SK-N-MC (cell line): Measurements from ENCODE around the gene ROPN1B.

Experiments used
- EZH2 ChIP-seq: fragments of 200-600 bp; sonication (generic); IDR thresholded peaks from one replicate; pipeline ENCODE4 v1.6.1; 2017; ENCODE audit warnings: antibody characterized with exemption
- FOXP2 ChIP-seq: optimal IDR thresholded peaks from 2 replicates; pipeline ENCODE3; 2011; ENCODE audit warnings: mild to moderate bottlenecking, moderate library complexity; ENCODE audit not compliant: insufficient read depth; ENCODE audit errors: extremely low read length, control extremely low read depth
- POLR2AphosphoS5 ChIP-seq: IDR thresholded peaks from 2 replicates; pipeline ENCODE4 v1.6.1; 2012; ENCODE audit warnings: mild to moderate bottlenecking, low read depth, low read length, borderline replicate concordance

DNA sequence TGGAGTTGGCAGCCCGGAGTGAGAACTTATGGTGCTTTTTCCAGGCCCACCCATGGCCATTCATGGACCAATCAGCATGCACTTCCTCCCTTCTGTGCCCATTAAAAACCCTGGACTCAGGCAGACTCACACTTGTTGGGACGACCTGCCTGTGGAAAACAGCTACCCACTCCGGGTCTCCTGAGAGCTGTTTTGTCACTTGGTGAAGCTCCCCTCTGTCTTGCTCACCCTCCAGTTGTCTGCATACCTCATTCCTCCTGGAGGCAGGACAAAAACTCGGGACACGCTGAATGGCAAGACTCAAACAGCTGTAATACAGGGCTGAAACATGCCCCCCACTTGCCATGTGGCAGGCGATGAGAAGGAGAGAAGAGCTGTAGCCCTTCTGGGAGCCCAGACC lies 35.2 kb downstream of the ROPN1B start:
- TF ChIP-seq POLR2AphosphoS5 (no peak), EZH2 (no peak), FOXP2 (no peak)
